Measurements from ENCODE around the gene MAP6. TPM values are rescaled to one million over a fixed set of nuclear protein-coding genes. Genes with fewer than 3 reads are reported as not detected.

MAP6 gene
- total RNA-seq, 2 donors from 2014 or later, result 0.14 TPM; not detected in 1

DNA sequence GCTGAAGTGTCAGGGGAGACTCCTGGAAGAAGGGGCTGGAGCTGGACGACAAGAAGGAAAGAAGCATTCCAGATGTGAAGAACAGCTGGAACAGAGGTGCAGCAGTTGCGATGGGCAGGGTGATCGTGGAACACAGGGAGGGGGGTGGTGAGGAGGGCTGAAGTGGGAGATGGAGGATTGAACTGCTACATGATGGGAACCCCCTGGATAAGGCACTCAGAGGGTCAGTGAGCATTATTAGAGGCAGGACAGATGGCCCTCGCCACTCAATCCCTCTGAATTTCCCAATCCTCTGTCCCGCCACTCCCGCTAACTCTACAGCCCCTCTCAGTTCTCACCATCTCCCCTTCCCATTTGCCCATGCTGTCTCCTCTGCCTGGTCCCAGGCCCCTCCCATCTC, 92.8 kb downstream of the MAP6 start:
- H3K27me3 Mint-ChIP-seq, result no peaks in the 10 kb centered on the region
- H3K4me3 Mint-ChIP-seq, result no peak overlapping the region
- no peaks in the 10 kb centered on the region for H3K36me3 Mint-ChIP-seq
- H3K4me1 Mint-ChIP-seq (ENCODE audit: low read depth in 2 of 2), result peaks cover 12 to 14% of the 10 kb centered on the region in 2 donors
- H3K9me3 Mint-ChIP-seq, result no peaks in the 10 kb centered on the region
- no peak for ATAC-seq
- H3K27ac Mint-ChIP-seq, result no peak overlapping the region
- no peak for DNase-seq (ENCODE audit: low spot score)

GRCh38 chr11:75574698-75575602, 93.9 kb downstream of the MAP6 start:
- H3K27me3 Mint-ChIP-seq, result no peaks in the 10 kb centered on the region
- no peak for ATAC-seq
- H3K36me3 Mint-ChIP-seq, result no peaks in the 10 kb centered on the region
- peaks cover 12 to 14% of the 10 kb centered on the region in 2 donors for H3K4me1 Mint-ChIP-seq (ENCODE audit: low read depth in 2 of 2)
- no peak for DNase-seq (ENCODE audit: low spot score)
- no peak overlapping the region for H3K4me3 Mint-ChIP-seq
- H3K27ac Mint-ChIP-seq, result no peak overlapping the region
- no peaks in the 10 kb centered on the region for H3K9me3 Mint-ChIP-seq

- no peaks in the 10 kb centered on the region for H3K27me3 Mint-ChIP-seq
- H3K36me3 Mint-ChIP-seq, result no peaks in the 10 kb centered on the region
- ATAC-seq (no peak), DNase-seq (ENCODE audit: low spot score) (no peak)
- no peaks in the 10 kb centered on the region for H3K9me3 Mint-ChIP-seq
- H3K4me1 Mint-ChIP-seq (ENCODE audit: low read depth in 2 of 2), result peaks cover 12 to 14% of the 10 kb centered on the region in 2 donors
- H3K4me3 Mint-ChIP-seq, result no peak overlapping the region
- no peak overlapping the region for H3K27ac Mint-ChIP-seq
These were observed 96.1 kb downstream of the MAP6 start for GRCh38 chr11:75572744-75573143.

DNA sequence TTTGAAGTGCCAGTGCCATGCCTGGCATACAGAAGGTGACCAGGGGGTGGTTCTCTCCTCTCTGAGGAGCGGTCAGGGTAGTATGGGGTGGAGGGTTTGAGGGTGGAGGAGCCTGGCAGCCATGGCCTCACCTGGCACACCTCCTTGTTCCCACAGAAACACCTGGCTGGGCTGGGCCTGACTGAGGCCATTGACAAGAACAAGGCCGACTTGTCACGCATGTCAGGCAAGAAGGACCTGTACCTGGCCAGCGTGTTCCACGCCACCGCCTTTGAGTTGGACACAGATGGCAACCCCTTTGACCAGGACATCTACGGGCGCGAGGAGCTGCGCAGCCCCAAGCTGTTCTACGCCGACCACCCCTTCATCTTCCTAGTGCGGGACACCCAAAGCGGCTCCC, 97.2 kb downstream of the MAP6 start:
- ATAC-seq (no peak), DNase-seq (ENCODE audit: low spot score) (no peak)
- no peaks in the 10 kb centered on the region for H3K27me3 Mint-ChIP-seq
- peaks cover 9 to 11% of the 10 kb centered on the region in 2 donors for H3K4me1 Mint-ChIP-seq (ENCODE audit: low read depth in 2 of 2)
- no peak overlapping the region for H3K4me3 Mint-ChIP-seq
- H3K27ac Mint-ChIP-seq, result no peak overlapping the region
- H3K36me3 Mint-ChIP-seq, result no peaks in the 10 kb centered on the region
- H3K9me3 Mint-ChIP-seq, result no peaks in the 10 kb centered on the region

DNA sequence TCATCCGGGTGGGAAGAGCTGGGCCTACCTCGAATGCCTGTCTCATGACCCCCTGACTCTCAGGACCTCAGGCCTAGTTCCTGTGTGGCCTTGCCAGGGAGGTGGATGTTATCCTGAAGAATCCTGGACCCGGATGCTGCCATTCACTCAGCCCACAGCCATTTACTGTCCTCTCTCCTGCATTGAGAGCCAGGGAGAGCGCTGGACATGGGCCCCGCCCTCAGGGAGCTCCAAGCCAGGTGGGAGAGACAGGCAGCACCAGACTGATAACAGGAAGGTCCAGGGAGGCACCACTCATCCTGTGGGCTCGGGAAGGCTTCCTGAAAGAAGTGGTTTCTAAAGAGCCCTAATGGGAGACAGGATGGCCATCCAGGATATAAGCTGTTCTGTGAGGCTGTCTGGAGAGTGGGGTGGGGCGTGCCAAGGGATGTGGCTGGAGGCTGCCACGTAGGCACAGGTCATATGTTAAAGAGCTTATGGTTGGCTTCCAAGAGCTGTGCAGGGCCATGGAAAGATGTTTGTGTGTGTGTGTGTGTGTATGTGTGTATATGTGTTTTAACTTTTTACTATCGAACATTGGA, 98.2 kb downstream of the MAP6 start:
- H3K27ac Mint-ChIP-seq, result no peak overlapping the region
- H3K4me3 Mint-ChIP-seq, result no peak overlapping the region
- H3K9me3 Mint-ChIP-seq, result no peaks in the 10 kb centered on the region
- H3K27me3 Mint-ChIP-seq, result no peaks in the 10 kb centered on the region
- H3K36me3 Mint-ChIP-seq, result no peaks in the 10 kb centered on the region
- ATAC-seq, result no peak
- no peak for DNase-seq (ENCODE audit: low spot score)
- peaks cover under 1 to 5% of the 10 kb centered on the region in 2 donors for H3K4me1 Mint-ChIP-seq (ENCODE audit: low read depth in 2 of 2)

DNA sequence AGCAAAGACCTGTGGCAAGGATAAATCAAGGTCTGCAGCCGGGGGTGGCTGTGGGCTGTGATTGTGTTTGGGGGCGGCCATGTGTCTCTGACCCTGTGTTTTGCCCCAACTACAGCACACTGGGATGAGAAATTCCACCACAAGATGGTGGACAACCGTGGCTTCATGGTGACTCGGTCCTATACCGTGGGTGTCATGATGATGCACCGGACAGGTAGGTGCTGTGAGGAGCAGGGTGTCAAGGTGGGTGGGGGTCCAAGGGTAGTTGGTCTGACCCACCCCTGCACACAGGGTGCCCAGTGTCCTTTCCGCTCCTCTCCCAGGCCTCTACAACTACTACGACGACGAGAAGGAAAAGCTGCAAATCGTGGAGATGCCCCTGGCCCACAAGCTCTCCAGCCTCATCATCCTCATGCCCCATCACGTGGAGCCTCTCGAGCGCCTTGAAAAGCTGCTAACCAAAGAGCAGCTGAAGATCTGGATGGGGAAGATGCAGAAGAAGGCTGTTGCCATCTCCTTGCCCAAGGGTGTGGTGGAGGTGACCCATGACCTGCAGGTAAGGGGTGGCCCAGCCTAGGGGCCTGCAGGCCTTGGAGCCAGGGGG, 100.1 kb downstream of the MAP6 start:
- ATAC-seq (no peak), DNase-seq (ENCODE audit: low spot score) (no peak)
- H3K27me3 Mint-ChIP-seq, result no peaks in the 10 kb centered on the region
- H3K4me3 Mint-ChIP-seq, result no peak overlapping the region
- H3K4me1 Mint-ChIP-seq (ENCODE audit: low read depth in 2 of 2), result peaks cover 2 to 10% of the 10 kb centered on the region in 2 donors
- H3K9me3 Mint-ChIP-seq, result no peaks in the 10 kb centered on the region
- H3K36me3 Mint-ChIP-seq, result no peaks in the 10 kb centered on the region
- no peak overlapping the region for H3K27ac Mint-ChIP-seq

GRCh38 chr11:75567971-75568370, 100.9 kb downstream of the MAP6 start:
- H3K4me1 Mint-ChIP-seq (ENCODE audit: low read depth in 2 of 2), result peaks cover 6 to 15% of the 10 kb centered on the region in 2 donors
- no peak for ATAC-seq
- no peaks in the 10 kb centered on the region for H3K36me3 Mint-ChIP-seq
- H3K4me3 Mint-ChIP-seq, result no peak overlapping the region
- H3K27ac Mint-ChIP-seq, result no peak overlapping the region
- no peaks in the 10 kb centered on the region for H3K27me3 Mint-ChIP-seq
- no peaks in the 10 kb centered on the region for H3K9me3 Mint-ChIP-seq
- DNase-seq (ENCODE audit: low spot score), result no peak

DNA sequence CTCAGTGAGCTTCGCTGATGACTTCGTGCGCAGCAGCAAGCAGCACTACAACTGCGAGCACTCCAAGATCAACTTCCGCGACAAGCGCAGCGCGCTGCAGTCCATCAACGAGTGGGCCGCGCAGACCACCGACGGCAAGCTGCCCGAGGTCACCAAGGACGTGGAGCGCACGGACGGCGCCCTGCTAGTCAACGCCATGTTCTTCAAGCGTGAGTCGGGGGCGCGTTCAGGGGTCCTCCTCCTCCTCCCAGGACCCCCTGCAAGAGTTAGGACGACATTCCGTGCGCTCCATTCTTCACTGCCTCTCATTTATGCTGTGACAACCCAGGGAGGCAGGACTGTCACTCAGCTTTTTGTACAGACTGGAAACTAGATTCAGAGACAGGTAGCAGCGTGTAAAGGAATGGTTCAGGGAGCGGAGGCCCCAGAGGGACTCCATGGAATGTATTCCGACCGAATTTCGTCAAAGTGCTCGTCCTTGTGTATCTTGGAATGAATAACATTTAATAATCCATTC, 102.0 kb downstream of the MAP6 start:
- Mint-ChIP-seq H3K4me3 (no peak overlapping the region), H3K27me3 (no peaks in the 10 kb centered on the region), H3K4me1 (ENCODE audit: low read depth in 2 of 2) (peaks cover 14 to 22% of the 10 kb centered on the region in 2 donors), H3K9me3 (no peaks in the 10 kb centered on the region), H3K27ac (no peak overlapping the region), H3K36me3 (no peaks in the 10 kb centered on the region)
- ATAC-seq (no peak), DNase-seq (ENCODE audit: low spot score) (no peak)

- Mint-ChIP-seq H3K27me3 (no peaks in the 10 kb centered on the region), H3K4me3 (no peak overlapping the region), H3K27ac (no peak overlapping the region), H3K9me3 (no peaks in the 10 kb centered on the region), H3K36me3 (no peaks in the 10 kb centered on the region), H3K4me1 (ENCODE audit: low read depth in 2 of 2) (peaks cover 14 to 26% of the 10 kb centered on the region in 2 donors)
- ATAC-seq (no peak), DNase-seq (ENCODE audit: low spot score) (no peak)
These were observed 102.7 kb downstream of the MAP6 start for GRCh38 chr11:75565916-75566762.

GRCh38 chr11:75565221-75565814, 103.5 kb downstream of the MAP6 start:
- Mint-ChIP-seq H3K27ac (no peak overlapping the region), H3K36me3 (no peaks in the 10 kb centered on the region), H3K9me3 (no peaks in the 10 kb centered on the region), H3K27me3 (no peaks in the 10 kb centered on the region), H3K4me1 (ENCODE audit: low read depth in 2 of 2) (peaks cover 14 to 29% of the 10 kb centered on the region in 2 donors), H3K4me3 (no peak overlapping the region)
- DNase-seq (ENCODE audit: low spot score), result no peak
- ATAC-seq, result no peak

DNA sequence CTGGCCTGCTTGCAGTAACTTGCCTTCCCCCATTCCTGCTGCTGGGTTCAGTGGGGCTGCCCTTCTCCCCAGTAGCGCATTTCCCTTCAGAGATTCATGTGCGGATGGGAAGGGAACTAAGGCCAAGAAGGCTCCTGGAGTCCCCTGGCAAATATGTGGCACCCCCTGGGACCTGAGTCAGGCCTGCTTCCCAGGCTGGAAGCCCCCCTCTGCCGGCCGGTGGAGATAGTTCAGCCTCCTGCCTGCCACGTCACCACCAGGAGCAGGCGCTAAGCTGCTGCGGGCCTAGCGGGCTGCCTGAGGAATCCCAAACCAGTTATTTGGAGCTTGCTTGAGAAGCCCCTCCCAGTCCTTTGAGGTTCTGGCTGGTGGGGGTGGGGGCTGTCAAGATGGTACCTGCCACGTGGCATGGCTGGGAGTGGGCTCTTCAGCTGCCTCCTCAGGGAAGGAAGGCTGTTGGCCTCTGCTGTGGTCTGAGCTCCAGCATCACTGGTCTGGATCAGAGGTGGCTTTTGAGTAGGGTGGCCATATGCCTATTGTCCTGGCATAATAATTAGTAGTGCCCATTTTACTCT, 104.8 kb downstream of the MAP6 start:
- H3K4me1 Mint-ChIP-seq (ENCODE audit: low read depth in 2 of 2), result peaks cover 14 to 29% of the 10 kb centered on the region in 2 donors
- peak overlapping the region; percentile 99 for H3K4me3 Mint-ChIP-seq

GRCh38 chr11:75563501-75563977, 105.3 kb downstream of the MAP6 start:
- H3K27me3 Mint-ChIP-seq, result no peaks in the 10 kb centered on the region
- H3K4me1 Mint-ChIP-seq (ENCODE audit: low read depth in 2 of 2), result peaks cover 14 to 29% of the 10 kb centered on the region in 2 donors
- no peaks in the 10 kb centered on the region for H3K9me3 Mint-ChIP-seq
- peak overlapping the region; percentile 99 for H3K4me3 Mint-ChIP-seq
- no peak for DNase-seq (ENCODE audit: low spot score)
- ATAC-seq, result no peak
- H3K27ac Mint-ChIP-seq, result peak overlapping the region; percentile 93 to 97
- H3K36me3 Mint-ChIP-seq, result no peaks in the 10 kb centered on the region

More for the DNA sequence above, 104.8 kb downstream of the MAP6 start:
- ATAC-seq, result no peak
- no peak for DNase-seq (ENCODE audit: low spot score)
- no peaks in the 10 kb centered on the region for H3K9me3 Mint-ChIP-seq
- H3K27ac Mint-ChIP-seq, result peak overlapping the region; percentile 93 to 97
- no peaks in the 10 kb centered on the region for H3K36me3 Mint-ChIP-seq
- no peaks in the 10 kb centered on the region for H3K27me3 Mint-ChIP-seq
